Esophagus squamous epithelium (tissue), 5 donors: ENCODE data around the gene MCTP2. TPM values are rescaled to one million over a fixed set of nuclear protein-coding genes. Genes with fewer than 3 reads are reported as not detected.
A peak's percentile ranks its signal among the peaks of the same experiment; 100 is the strongest.
"Not testable (repeated sequence)": the region's sequence is repeated elsewhere in the genome, so short reads cannot be mapped to it uniquely, and the experiment has no call there.

Experiments used
- DNase-seq: peaks from one replicate; lab custom pipeline; 2025; lab: John Stamatoyannopoulos, UW
- H3K27ac ChIP-seq, 4 donors: fragments of 200-600 bp; sonication (generic); one replicate each; pipeline ENCODE4 v1.5.1; 2016 to 2019; ENCODE audit warnings: mild to moderate bottlenecking in 1 of 4
- H3K27me3 ChIP-seq, 4 donors: fragments of 200-600 bp; sonication (generic); 1 replicate in 3 of 4; 2 replicates in 1 of 4; pipeline versions ENCODE4 v1.5.1 to v1.6.0; 2017 to 2021; ENCODE audit warnings: antibody characterized with exemption in 1 of 4
- H3K36me3 ChIP-seq, 3 donors: fragments of 200-600 bp; sonication (generic); one replicate each; pipeline ENCODE4 v1.5.1; 2016 to 2019
- H3K4me1 ChIP-seq, 3 donors: fragments of 200-600 bp; sonication (generic); one replicate each; pipeline ENCODE4 v1.5.1; 2017 to 2019
- H3K4me3 ChIP-seq, 4 donors: fragments of 200-600 bp; sonication (generic); 1 replicate in 3 of 4; 2 replicates in 1 of 4; pipeline ENCODE4 v1.5.1; 2016 to 2019; ENCODE audit warnings: mild to moderate bottlenecking in 2 of 4, moderate library complexity in 1 of 4
- H3K9me3 ChIP-seq, 3 donors: fragments of 200-600 bp; sonication (generic); one replicate each; pipeline ENCODE4 v1.5.1; 2016 to 2019
- CTCF ChIP-seq, 6 experiments: fragments of 450-650 bp in 4 of 6; fragments of 200-600 bp in 2 of 6; sonication (generic) in 2 of 6; IDR thresholded peaks; one replicate each; pipeline ENCODE4 v1.5.1; 2016 to 2019; ENCODE audit warnings: antibody characterized with exemption in 6 of 6, mild to moderate bottlenecking in 4 of 6, moderate library complexity in 4 of 6
- POLR2A ChIP-seq, 4 donors: fragments of 450-650 bp; IDR thresholded peaks; one replicate each; pipeline ENCODE4 v1.6.1; 2017; ENCODE audit warnings: antibody characterized with exemption in 4 of 4, mild to moderate bottlenecking in 4 of 4, moderate library complexity in 3 of 4
- WGBS, 2 donors: methylation state at CpG; one replicate each; pipeline ENCODE4 v1.1.5; 2018; 5-methylcytosine and 5-hydroxymethylcytosine counted together
- intact Hi-C: fragments of 100-400 bp; cut with DNase I; formaldehyde crosslinking; loops from one replicate; pipeline ENCODE4 v1.15.0; 2022
- total RNA-seq, 4 donors: library from RNA; depleted of rRNA; stranded (reverse); fragments of >200 nt; gene quantifications; one replicate each; pipeline ENCODE4 v1.1.0, GENCODE V29; 2016
- donor health status: DM: yes; HTN: yes; CAD: no.

The MCTP2 gene
- total RNA-seq, 4 donors from 2014 or later: 11.2 to 29.9 (median 15.6) TPM

- TF ChIP-seq CTCF (IDR thresholded peaks at IDR 0.05): no peak
- no peak for TF ChIP-seq POLR2A (IDR thresholded peaks at IDR 0.05)
- 39 to 45% methylated on average over 4 of the region's 4 CpGs for WGBS, 2 donors
- no peaks in the 10 kb centered on the region for H3K27me3 ChIP-seq
- H3K27ac ChIP-seq: peak overlapping the region in 2 of 4 donors; percentile 67 to 73
- intact Hi-C loops: no loop called here
- no peak overlapping the region for H3K4me3 ChIP-seq
- H3K9me3 ChIP-seq: no peaks in the 10 kb centered on the region
- H3K4me1 ChIP-seq: peaks cover 3 to 69% (median 28%) of the 10 kb centered on the region in 3 donors
- H3K36me3 ChIP-seq: no peaks in the 10 kb centered on the region
- DNase-seq: no peak
Observed at GRCh38 chr15:94238539-94239118, 7.3 kb downstream of the MCTP2 start.

- H3K9me3 ChIP-seq: no peaks in the 10 kb centered on the region
- no peak overlapping the region for H3K4me3 ChIP-seq
- no peak for DNase-seq
- peak overlapping the region; percentile 26 to 73 (median 50) for H3K27ac ChIP-seq
- H3K27me3 ChIP-seq: no peaks in the 10 kb centered on the region
- peaks cover 3 to 61% (median 23%) of the 10 kb centered on the region in 3 donors for H3K4me1 ChIP-seq
- intact Hi-C loops: no loop called here
- TF ChIP-seq POLR2A (IDR thresholded peaks at IDR 0.05): no peak
- no peak for TF ChIP-seq CTCF (IDR thresholded peaks at IDR 0.05)
- H3K36me3 ChIP-seq: no peaks in the 10 kb centered on the region
- WGBS, 2 donors: 27 to 34% methylated on average over 2 of the region's 2 CpGs
Observed at GRCh38 chr15:94239474-94239873, 8.1 kb downstream of the MCTP2 start.

DNA sequence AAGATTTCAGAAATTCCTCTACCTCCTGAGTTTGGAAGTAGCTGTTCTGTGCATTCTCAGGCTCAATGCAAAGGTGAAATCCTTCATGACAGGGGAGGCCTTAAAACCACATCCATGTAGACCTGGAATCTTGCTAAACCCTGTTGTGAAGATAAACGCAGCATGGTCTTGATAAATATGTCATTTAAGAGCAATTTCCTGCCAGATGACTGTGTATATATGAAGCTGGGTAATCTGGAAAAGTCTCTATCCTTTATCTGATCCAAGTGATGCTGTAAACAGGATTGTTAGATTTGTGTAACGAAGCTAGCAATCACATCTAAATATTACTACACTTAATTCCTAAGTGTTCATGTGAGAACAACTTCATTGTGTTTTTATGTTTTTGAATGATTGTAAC lies 9.1 kb downstream of the MCTP2 start:
- intact Hi-C loops: no loop called here
- DNase-seq: no peak
- H3K9me3 ChIP-seq: no peaks in the 10 kb centered on the region
- TF ChIP-seq POLR2A (IDR thresholded peaks at IDR 0.05) (no peak), CTCF (IDR thresholded peaks at IDR 0.05) (no peak)
- no peaks in the 10 kb centered on the region for H3K36me3 ChIP-seq
- H3K4me3 ChIP-seq: no peak overlapping the region
- H3K4me1 ChIP-seq: peaks cover 3 to 52% (median 22%) of the 10 kb centered on the region in 3 donors
- H3K27me3 ChIP-seq: no peaks in the 10 kb centered on the region
- WGBS, 2 donors: 47 to 71% methylated on average over 2 of the region's 2 CpGs
- H3K27ac ChIP-seq: peak overlapping the region in 2 of 4 donors; percentile 67 to 73

DNA sequence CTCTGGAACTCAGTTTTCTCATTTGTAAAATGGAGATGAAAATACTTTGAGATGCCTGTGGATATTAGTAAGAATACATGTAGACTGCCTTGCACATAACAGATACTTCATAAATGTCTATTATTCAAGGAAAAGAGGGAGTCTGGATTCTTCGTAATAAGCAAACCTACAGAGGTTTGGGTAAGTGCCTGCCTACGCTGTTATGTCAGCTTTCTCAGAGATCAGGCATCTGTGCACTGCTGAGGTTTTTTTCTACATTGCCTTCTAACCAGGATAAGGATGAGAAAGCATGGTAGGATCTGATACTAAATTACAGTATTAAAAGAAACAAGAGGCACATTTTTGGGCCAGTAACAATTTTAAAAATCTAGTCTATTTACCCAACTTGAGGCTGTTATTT lies 10.9 kb downstream of the MCTP2 start:
- no peaks in the 10 kb centered on the region for H3K27me3 ChIP-seq
- no peak for DNase-seq
- no peak overlapping the region for H3K27ac ChIP-seq
- H3K36me3 ChIP-seq: no peaks in the 10 kb centered on the region
- H3K4me3 ChIP-seq: no peak overlapping the region
- H3K9me3 ChIP-seq: no peaks in the 10 kb centered on the region
- 94 to 98% methylated on average over 2 of the region's 2 CpGs for WGBS, 2 donors
- TF ChIP-seq CTCF (IDR thresholded peaks at IDR 0.05) (no peak), POLR2A (IDR thresholded peaks at IDR 0.05) (no peak)
- intact Hi-C loops: no loop called here
- H3K4me1 ChIP-seq: peaks cover 3 to 34% (median 22%) of the 10 kb centered on the region in 3 donors

DNA sequence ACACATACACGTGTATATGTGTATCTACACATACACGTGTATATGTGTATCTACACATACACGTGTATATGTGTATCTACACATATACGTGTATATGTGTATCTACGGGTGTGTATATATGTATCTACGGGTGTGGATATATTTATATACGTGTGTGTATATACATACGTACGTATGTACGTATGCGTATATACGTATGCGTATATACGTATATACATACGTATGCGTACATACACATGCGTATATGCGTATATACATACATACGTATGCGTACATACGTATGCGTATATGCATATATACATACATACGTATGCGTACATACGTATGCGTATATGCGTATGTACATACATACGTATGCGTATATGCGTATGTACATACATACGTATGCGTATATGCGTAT lies 11.6 kb downstream of the MCTP2 start:
- peaks cover 3 to 27% (median 22%) of the 10 kb centered on the region in 3 donors for H3K4me1 ChIP-seq
- 94% methylated on average over 33 of the region's 33 CpGs for WGBS, 2 donors
- H3K4me3 ChIP-seq, H3K27ac ChIP-seq, H3K9me3 ChIP-seq, DNase-seq, H3K36me3 ChIP-seq, intact Hi-C loops, H3K27me3 ChIP-seq: not testable (repeated sequence)
